HEK293T (cell line): ENCODE measurements around the gene MICAL2.

Experiments used
- ARNT ChIP-seq: fragments of 450-650 bp; IDR thresholded peaks from 2 replicates; pipeline ENCODE4 v1.6.1; 2017; ENCODE audit warnings: mild to moderate bottlenecking
- BHLHE40 ChIP-seq: fragments of 450-650 bp; IDR thresholded peaks from 2 replicates; pipeline ENCODE4 v1.6.1; 2016; ENCODE audit warnings: mild to moderate bottlenecking, moderate library complexity, borderline replicate concordance
- ELF4 ChIP-seq: fragments of 450-650 bp; IDR thresholded peaks from 2 replicates; pipeline ENCODE4 v1.6.1; 2017; ENCODE audit warnings: antibody characterized with exemption
- FOXA1 ChIP-seq: fragments of 450-650 bp; IDR thresholded peaks from 2 replicates; pipeline ENCODE4 v1.6.1; 2016; ENCODE audit warnings: mild to moderate bottlenecking
- L3MBTL2 ChIP-seq: fragments of 450-650 bp; conservative IDR thresholded peaks from 2 replicates; pipeline ENCODE4 v1.6.1; 2016; ENCODE audit warnings: mild to moderate bottlenecking
- LEF1 ChIP-seq: fragments of 450-650 bp; IDR thresholded peaks from 2 replicates; pipeline ENCODE4 v1.6.1; 2017; ENCODE audit warnings: mild to moderate bottlenecking, borderline replicate concordance
- PKNOX1 ChIP-seq: fragments of 450-650 bp; IDR thresholded peaks from 2 replicates; pipeline ENCODE4 v1.6.1; 2016
- SP1 ChIP-seq: fragments of 450-650 bp; IDR thresholded peaks from 2 replicates; pipeline ENCODE4 v1.6.1; 2017
- SUZ12 ChIP-seq: fragments of 450-650 bp; IDR thresholded peaks from 2 replicates; pipeline ENCODE4 v1.6.1; 2016; ENCODE audit warnings: mild to moderate bottlenecking

GRCh38 chr11:12135185-12135584 lies 24.8 kb downstream of the MICAL2 start:
- TF ChIP-seq SP1 (no peak), ARNT (no peak), SUZ12 (no peak), FOXA1 (no peak), L3MBTL2 (no peak), ELF4 (no peak), LEF1 (no peak), BHLHE40 (no peak), PKNOX1 (no peak)
